Activated CD4-positive, alpha-beta T cell treated with anti-CD3 and anti-CD28 coated beads for 24 hours (primary cell): ENCODE results near the gene PDCD1.
"Not testable (repeated sequence)": the region's sequence is repeated elsewhere in the genome, so short reads cannot be mapped to it uniquely, and the experiment has no call there.

ENCODE experiments used
- DNase-seq, 2 donors: peaks; one replicate each; pipeline ENCODE4 v3.0.0-alpha.2; 2020; ENCODE audit warnings: low read depth in 2 of 2

Gene PDCD1

GRCh38 chr2:241858206-241859016, at the start of gene PDCD1:
Gene PDCD1 (minus strand): TSS chr2:241858894. CDS start chr2:241858838, 56 bp downstream.
- DNase-seq = peak; percentile 59 to 75

DNA sequence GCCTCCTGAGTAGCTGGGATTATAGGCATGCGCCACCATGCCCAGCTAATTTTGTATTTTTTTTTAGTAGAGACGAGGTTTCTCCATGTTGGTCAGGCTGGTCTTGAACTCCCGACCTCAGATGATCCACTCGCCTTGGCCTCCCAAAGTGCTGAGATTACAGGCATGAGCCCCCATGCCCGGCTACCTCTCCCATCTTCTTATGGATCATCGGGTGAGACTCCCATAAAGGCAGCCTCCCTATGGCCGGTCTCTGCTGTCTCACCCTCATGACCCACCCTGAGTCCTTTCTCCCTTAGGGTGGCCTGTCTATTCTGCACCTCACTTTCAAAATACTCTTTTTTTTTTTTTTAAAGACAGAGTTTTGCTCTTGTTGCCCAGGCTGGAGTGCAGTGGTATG, 49.1 kb upstream of the PDCD1 start:
- not testable (repeated sequence) for DNase-seq

- DNase-seq = no peak
Measured at GRCh38 chr2:241906826-241907570, 48.3 kb upstream of the PDCD1 start.

DNA sequence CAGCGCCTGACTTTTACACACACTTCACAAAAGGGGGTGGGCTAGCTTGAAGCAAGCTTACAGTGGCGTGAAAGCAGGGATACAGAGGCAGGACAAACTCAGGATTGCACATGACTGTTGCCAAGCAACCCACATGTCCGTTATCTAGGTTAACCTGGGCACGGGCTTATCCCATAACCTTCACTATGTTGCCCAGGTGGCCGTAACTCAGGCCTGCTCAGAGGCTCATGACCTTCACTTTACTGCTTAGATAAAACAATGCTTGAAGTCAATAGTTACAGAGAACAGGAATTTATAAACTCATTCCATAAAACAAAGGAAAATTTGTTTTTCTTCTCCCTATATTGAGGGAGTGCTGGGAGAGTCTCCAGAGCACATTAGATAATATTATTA, 47.7 kb upstream of the PDCD1 start:
- not testable (repeated sequence) for DNase-seq

GRCh38 chr2:241905716-241906377, 47.2 kb upstream of the PDCD1 start:
- no peak for DNase-seq

DNA sequence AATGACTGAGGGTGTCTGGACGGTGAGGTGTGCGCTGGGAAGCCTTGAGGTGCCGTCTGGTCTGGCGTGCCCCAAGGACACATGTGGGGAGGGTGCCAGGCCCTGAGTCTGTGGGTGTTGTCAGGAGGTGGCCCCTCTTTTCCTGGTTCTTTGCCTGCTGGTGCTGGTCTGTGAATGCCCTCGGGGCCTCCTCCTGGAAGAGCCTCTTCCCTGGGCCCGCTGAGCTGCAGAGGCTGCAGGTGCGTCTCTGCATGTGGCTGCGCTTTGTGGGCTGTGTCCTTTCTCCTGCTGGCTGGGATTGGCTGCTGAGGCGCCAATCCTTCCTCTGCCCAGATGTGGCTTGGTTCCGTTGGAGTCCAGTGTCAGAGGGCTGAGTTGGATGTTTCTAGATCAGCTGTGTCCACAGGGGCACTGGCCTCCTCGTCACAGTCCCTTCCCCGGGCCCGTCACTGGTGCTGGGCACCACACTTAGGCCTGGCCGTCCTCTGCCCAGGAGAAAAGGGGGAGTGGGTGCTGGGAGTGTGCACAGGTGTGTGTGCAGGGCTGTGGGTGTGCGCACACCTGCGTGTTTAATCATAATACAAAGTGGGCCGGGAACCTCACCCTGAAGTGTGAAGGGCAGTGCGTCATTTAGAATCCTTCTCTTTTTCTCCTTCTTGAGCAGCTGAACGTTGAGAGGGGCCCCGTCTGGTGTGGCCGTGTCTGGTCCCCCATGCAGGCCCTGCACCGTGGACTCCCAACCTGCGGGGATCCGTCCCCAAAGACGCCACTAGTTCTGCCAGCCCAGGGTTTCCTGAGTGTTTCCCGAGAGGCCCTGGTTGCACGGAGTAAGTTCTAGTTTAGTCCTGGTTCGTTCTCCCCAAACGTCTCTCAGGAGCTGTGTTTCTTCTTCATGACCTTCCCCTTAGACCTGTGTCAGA, 46.4 kb upstream of the PDCD1 start:
- DNase-seq = no peak

DNA sequence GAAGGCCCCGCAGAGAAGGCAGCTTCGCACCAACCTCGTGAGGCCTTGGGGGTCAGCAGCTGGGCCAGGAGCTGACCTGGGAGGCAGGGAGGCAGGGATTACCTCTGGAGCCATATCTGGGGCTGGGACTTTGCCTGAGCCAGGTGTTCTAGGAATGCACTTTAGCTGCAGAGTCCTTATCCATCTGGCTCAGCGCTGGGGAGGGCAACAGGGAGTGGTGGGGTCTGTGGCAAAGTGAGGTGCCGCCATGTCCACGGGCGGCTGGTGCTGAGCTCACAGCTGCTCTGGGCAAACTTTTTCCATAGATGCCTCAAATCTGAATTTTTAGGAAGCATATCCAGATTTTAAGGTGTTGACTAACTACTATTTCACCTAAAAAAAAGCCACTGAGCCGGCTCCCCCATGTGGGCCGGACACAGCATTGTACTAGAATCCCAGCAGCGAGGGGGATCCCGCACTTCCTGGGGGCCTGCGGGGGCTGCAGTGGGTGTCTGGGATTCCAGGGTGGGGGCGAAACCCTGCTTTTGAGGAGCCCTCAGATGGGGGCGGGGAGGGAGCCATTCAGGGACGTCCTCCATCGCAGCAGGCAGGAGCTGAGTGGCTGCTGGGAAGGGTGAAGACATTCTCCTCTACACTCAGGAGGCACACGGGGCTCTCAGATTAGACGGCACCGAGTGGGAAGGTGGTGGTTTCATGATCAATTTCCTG, 45.5 kb upstream of the PDCD1 start:
- DNase-seq = no peak

- no peak for DNase-seq
Measured at GRCh38 chr2:241903121-241904010, 44.7 kb upstream of the PDCD1 start.

DNA sequence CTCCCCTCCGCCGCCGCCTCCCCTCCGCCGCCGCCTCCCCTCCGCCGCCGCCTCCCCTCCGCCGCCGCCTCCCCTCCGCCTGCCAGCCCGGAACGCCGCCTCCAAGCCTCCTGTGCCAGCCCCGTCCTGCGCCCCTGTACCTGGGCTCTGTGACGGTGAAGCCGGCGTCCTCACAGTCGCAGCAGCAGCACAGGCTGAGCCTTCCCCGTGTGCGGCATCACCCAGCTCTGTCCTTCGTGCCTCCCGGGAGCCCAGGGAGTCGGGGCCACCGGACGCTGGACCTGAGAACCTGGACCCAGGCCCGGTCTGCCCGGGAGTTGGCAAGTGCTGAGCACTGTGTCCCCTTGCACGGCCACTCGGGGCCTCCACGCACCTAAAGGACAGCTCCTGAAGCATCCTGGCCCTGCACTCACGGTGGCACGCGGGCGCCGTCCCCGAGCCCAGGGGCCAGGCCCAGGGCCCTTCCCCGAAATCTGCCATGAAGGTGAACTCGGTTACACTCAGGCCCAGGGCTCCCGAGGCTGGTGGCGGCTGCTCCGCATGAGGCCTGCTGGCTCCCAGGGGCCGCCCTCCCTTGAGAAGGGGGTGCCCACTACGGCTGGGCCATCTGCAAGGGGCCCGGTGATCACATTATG, 43.8 kb upstream of the PDCD1 start:
- no peak for DNase-seq

- DNase-seq = no peak
Measured at GRCh38 chr2:241901500-241902351, 43.0 kb upstream of the PDCD1 start.

DNA sequence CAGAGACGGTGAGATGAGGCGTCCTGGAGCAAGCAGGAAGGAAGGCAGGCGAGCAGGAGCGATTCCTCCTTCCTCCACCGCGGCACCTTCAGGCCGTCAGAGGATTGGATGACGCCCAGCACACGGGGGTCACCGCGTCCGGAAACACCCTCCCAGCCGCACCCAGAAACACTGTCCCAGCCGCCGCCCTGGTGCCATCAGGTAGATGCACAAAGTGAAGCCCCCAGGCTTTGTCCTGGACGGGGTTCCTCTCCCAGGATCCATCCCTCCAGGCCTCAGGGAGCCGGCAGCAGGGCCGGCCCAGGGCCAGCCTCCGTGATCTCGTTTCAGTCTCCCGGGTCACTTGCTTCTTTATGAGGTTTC, 42.3 kb upstream of the PDCD1 start:
- no peak for DNase-seq

- DNase-seq = no peak
Measured at GRCh38 chr2:241900251-241901017, 41.7 kb upstream of the PDCD1 start.

GRCh38 chr2:241898463-241899270, 40.0 kb upstream of the PDCD1 start:
- no peak for DNase-seq

- DNase-seq = no peak
Measured at GRCh38 chr2:241897231-241897916, 38.7 kb upstream of the PDCD1 start.

DNA sequence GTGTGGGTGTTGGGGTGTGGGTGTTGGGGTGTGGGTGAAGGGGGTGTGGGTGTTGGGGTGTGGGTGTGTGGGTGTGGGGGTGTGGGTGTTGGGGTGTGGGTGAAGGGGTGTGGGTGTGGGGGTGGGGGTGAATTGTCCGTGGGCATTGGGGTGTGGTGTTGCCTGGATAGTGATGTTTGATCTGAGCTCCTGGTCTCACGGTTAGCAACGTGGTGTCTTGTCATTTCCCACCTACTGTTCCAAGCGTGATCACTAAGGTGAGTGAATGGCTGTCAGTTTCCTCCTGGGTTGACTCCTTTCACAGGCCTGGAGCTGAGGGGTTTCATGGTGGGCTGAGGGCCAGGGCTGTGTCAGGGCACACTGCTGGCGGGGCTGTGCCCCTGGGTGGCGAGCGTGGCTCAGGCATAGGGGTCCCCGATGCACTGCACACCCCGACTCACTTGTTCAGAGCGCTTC, 38.1 kb upstream of the PDCD1 start:
- DNase-seq = no peak
